Peyer's patch (tissue), 4 donors: ENCODE data around the gene SCCPDH. TPM values are rescaled to one million over a fixed set of nuclear protein-coding genes. Genes with fewer than 3 reads are reported as not detected.
"Not testable (repeated sequence)": the region's sequence is repeated elsewhere in the genome, so short reads cannot be mapped to it uniquely, and the experiment has no call there.

Experiments
- DNase-seq, 3 donors: peaks; one replicate each; pipeline ENCODE4 v3.0.0-alpha.2; 2017 to 2019
- H3K27ac ChIP-seq, 4 donors: fragments of 200-600 bp; sonication (generic); one replicate each; pipeline ENCODE4 v1.5.1; 2016 to 2019
- H3K27me3 ChIP-seq, 2 donors: fragments of 200-600 bp; sonication (generic); one replicate each; pipeline ENCODE4 v1.5.1; 2019
- H3K36me3 ChIP-seq, 3 donors: fragments of 200-600 bp; sonication (generic); one replicate each; pipeline ENCODE4 v1.5.1; 2016 to 2019
- H3K4me1 ChIP-seq, 4 donors: fragments of 200-600 bp; sonication (generic); one replicate each; pipeline ENCODE4 v1.5.1; 2016 to 2019
- H3K4me3 ChIP-seq, 4 donors: fragments of 200-600 bp; sonication (generic); 1 replicate in 3 of 4; 2 replicates in 1 of 4; pipeline ENCODE4 v1.5.1; 2016 to 2019; ENCODE audit warnings: mild to moderate bottlenecking in 1 of 4
- H3K9me3 ChIP-seq, 4 donors: fragments of 200-600 bp; sonication (generic); one replicate each; pipeline ENCODE4 v1.5.1; 2016 to 2019; ENCODE audit warnings: mild to moderate bottlenecking in 1 of 4
- POLR2A ChIP-seq, 2 donors: fragments of 450-650 bp; IDR thresholded peaks; one replicate each; pipeline ENCODE4 v1.5.1; 2017; ENCODE audit warnings: antibody characterized with exemption in 2 of 2, mild to moderate bottlenecking in 2 of 2, moderate library complexity in 2 of 2
- total RNA-seq, 4 donors: library from RNA; depleted of rRNA; stranded (reverse); fragments of >200 nt; gene quantifications; one replicate each; pipeline ENCODE4 v1.1.0, GENCODE V29; 2016
- TF ChIP-seq, protein P1 (sequence below), 6 experiments: fragments of 450-650 bp in 4 of 6; fragments of 200-600 bp in 2 of 6; sonication (generic) in 1 of 6; IDR thresholded peaks; one replicate each; pipeline ENCODE4 v1.5.1; 2017 to 2019; ENCODE audit warnings: antibody characterized with exemption in 6 of 6, mild to moderate bottlenecking in 3 of 6, moderate library complexity in 1 of 6

SCCPDH gene
- total RNA-seq, 4 donors from 2014 or later, result 14.0 to 67.1 (median 33.9) TPM

DNA sequence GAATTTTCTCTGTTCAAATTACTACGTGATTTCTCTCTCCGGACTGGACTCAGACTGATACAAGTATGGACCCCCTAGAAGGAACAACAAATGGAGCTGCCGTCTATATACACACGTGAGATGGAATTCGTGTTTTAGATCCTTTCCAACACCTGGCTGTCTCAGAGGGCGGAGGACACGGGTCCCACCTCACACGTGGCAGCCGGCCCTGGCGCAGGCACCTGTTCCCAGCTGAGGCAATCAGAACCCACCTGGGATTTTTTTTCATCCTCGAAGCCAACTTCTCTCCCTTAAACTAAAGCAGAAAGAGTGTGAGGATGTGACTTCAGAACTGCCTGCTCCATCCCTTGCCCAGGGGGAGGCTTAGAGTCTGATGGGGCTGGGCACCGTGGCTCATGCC is 34.1 kb upstream of the SCCPDH start:
- Histone ChIP-seq H3K4me1 (peaks cover 0 to 3% (median 0%) of the 10 kb centered on the region in 4 donors), H3K36me3 (no peaks in the 10 kb centered on the region), H3K4me3 (peak overlapping the region in 3 of 4 donors; percentile 18 to 59 (median 47)), H3K27ac (peak overlapping the region in 1 of 4 donors; percentile 65), H3K27me3 (no peaks in the 10 kb centered on the region), H3K9me3 (no peaks in the 10 kb centered on the region)
- no peak for DNase-seq
- no peak for TF ChIP-seq POLR2A (IDR thresholded peaks at IDR 0.05)
- TF ChIP-seq, protein P1, sequence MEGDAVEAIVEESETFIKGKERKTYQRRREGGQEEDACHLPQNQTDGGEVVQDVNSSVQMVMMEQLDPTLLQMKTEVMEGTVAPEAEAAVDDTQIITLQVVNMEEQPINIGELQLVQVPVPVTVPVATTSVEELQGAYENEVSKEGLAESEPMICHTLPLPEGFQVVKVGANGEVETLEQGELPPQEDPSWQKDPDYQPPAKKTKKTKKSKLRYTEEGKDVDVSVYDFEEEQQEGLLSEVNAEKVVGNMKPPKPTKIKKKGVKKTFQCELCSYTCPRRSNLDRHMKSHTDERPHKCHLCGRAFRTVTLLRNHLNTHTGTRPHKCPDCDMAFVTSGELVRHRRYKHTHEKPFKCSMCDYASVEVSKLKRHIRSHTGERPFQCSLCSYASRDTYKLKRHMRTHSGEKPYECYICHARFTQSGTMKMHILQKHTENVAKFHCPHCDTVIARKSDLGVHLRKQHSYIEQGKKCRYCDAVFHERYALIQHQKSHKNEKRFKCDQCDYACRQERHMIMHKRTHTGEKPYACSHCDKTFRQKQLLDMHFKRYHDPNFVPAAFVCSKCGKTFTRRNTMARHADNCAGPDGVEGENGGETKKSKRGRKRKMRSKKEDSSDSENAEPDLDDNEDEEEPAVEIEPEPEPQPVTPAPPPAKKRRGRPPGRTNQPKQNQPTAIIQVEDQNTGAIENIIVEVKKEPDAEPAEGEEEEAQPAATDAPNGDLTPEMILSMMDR (IDR thresholded peaks at IDR 0.05), result no peak

DNA sequence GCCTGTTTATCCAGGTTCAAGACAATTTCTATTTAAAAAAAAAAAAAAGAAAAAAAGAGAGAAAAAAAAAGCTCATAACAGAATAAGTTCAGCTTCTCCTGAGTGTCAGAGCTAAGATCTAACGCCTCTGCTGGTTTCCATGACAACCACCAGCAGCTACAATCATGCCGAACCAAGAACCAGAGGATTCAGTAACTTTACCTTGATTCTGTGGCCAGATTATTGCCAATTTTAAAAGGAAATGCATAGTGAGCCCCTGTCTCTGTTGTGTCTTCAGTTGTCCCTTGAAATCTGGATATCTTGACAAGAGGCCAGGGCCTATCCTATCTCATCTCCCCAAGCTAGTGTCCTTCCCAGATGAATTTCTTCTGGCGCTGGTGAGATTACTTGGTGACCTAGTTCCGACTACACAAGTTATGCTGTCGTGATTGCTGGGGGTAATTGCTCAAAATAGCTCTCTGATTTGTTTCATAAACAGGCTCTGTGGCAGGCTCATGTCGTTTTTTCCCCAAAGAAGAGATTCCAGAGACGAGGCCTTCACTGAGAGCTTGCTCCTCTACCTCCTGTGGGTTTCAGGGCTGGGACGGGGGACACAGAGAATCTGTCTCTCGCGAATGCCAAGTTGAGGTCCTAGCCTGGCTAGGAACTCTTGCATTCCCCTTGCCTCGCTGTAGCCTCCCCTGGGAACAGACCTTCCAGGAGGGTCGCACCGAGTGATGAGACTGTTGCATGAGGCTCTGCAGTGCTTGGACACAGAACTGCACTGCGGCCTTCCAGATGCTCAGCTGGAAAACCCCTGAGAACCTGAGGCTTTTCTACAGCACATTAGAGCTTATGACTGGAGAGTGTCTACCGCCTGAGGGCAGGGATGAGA is 32.4 kb upstream of the SCCPDH start:
- no peak for DNase-seq
- Histone ChIP-seq H3K27ac (peak overlapping the region in 1 of 4 donors; percentile 19), H3K36me3 (no peaks in the 10 kb centered on the region), H3K9me3 (no peaks in the 10 kb centered on the region), H3K27me3 (no peaks in the 10 kb centered on the region), H3K4me1 (peaks cover 0 to 15% (median 0%) of the 10 kb centered on the region in 4 donors), H3K4me3 (no peak overlapping the region)
- TF ChIP-seq, protein P1 (IDR thresholded peaks at IDR 0.05), result no peak
- no peak for TF ChIP-seq POLR2A (IDR thresholded peaks at IDR 0.05)

DNA sequence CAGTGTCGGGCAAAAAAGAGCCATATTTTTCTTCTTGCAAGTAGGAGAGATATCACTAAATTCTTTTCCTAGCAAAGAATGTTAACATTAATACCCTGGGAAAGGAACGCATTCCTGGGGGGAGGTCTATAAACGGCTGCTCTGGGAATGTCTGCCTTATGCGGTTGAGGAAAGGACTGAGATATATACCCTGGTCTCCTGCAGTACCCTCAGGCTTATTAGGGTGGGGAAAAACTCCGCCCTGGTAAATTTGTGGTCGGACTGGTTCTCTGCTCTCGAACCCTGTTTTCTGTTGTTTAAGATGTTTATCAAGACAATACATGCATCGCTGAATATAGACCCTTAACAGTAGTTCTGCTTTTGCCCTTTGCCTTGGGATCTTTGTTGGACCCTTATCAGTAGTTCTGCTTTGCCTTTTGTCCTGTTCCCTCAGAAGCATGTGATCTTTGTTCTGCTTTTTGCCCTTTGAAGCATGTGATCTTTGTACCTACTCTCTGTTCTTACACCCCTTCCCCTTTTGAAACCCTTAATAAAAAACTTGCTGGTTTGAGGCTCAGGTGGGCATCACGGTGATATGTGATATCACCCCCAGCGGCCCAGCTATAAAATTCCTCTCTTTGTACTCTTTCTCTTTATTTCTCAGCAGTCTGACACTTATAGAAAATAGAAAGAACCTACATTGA is 29.9 kb upstream of the SCCPDH start:
- not testable (repeated sequence) for H3K36me3 ChIP-seq, H3K9me3 ChIP-seq, H3K27me3 ChIP-seq, DNase-seq, H3K4me3 ChIP-seq, H3K27ac ChIP-seq
- peaks cover 0 to 20% (median 0%) of the 10 kb centered on the region in 4 donors for H3K4me1 ChIP-seq

DNA sequence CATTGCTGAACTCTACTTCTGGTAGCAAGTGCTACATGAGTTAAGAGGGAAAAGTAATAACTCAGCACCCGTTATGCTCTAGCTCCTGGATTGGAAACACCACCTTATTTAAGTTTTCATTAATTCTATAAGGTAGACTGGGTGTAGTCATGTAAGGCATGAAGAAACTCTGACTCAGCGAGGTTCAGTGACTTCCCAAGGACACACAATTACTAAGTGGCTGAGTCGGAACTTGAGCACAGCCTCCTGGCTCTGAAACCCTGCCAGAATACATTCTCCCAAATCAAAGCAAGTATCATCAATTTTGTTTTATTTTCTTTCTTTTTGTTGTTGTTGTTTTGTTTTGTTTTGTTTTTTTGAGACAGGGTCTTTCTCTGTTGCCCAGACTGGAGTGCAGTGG is 29.1 kb upstream of the SCCPDH start:
- no peak overlapping the region for H3K27ac ChIP-seq
- TF ChIP-seq, protein P1 (IDR thresholded peaks at IDR 0.05), result no peak
- no peak for TF ChIP-seq POLR2A (IDR thresholded peaks at IDR 0.05)
- H3K4me3 ChIP-seq, result no peak overlapping the region
- no peaks in the 10 kb centered on the region for H3K27me3 ChIP-seq
- DNase-seq, result peak in 1 of 3 donors; percentile 60
- peaks cover 0 to 19% (median 0%) of the 10 kb centered on the region in 4 donors for H3K4me1 ChIP-seq
- H3K36me3 ChIP-seq, result no peaks in the 10 kb centered on the region
- no peaks in the 10 kb centered on the region for H3K9me3 ChIP-seq

DNA sequence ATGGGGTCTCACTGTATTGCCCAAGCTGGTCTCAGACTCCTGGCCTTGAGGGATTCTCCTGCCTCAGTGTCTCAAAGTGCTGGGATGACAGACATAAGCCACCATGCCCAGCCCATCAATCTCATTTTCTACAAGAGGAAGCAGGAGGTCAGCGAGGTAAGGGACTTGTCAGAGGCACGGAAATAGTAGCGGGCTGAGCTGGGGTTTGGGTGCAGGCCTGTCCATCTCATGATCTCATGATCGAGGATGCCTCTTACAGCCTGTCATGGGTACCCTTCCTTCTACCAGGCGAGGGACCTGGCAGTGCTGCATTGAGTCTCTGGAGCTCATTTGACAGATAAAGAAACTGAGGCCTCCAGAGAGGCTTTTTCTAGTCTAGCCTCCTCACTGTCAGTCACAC is 28.5 kb upstream of the SCCPDH start:
- DNase-seq, result no peak
- Histone ChIP-seq H3K36me3 (no peaks in the 10 kb centered on the region), H3K4me3 (no peak overlapping the region), H3K9me3 (no peaks in the 10 kb centered on the region), H3K4me1 (peaks cover 0 to 19% (median 0%) of the 10 kb centered on the region in 4 donors), H3K27ac (no peak overlapping the region), H3K27me3 (no peaks in the 10 kb centered on the region)
- no peak for TF ChIP-seq POLR2A (IDR thresholded peaks at IDR 0.05)
- TF ChIP-seq, protein P1 (IDR thresholded peaks at IDR 0.05), result no peak
